Stomach (tissue), 4 donors: Measurements from ENCODE around the gene TERF2IP.

Experiments
- CTCF ChIP-seq, 7 experiments: fragments of 450-650 bp in 4 of 7; fragments of 200-600 bp in 3 of 7; sonication (generic) in 3 of 7; IDR thresholded peaks; one replicate each; pipeline ENCODE4 v1.5.1; 2016 to 2019; ENCODE audit warnings: antibody characterized with exemption in 7 of 7, control low read depth in 2 of 7, mild to moderate bottlenecking in 1 of 7
- EP300 ChIP-seq: sonication (generic); formaldehyde crosslinking; IDR thresholded peaks from one replicate; pipeline ENCODE4 v1.6.1; 2017; ENCODE audit warnings: antibody characterized with exemption
- POLR2A ChIP-seq, 4 donors: fragments of 450-650 bp; IDR thresholded peaks; one replicate each; pipeline ENCODE4 v1.6.1; 2016; ENCODE audit warnings: antibody characterized with exemption in 4 of 4, control low read depth in 2 of 4, mild to moderate bottlenecking in 1 of 4, moderate library complexity in 1 of 4
- POLR2AphosphoS5 ChIP-seq, 3 donors: sonication (generic); formaldehyde crosslinking; IDR thresholded peaks; one replicate each; pipeline ENCODE4 v1.6.1; 2016; ENCODE audit warnings: antibody characterized with exemption in 3 of 3

GRCh38 chr16:75630052-75630451, 17.5 kb upstream of the TERF2IP start:
- TF ChIP-seq CTCF (IDR thresholded peaks at IDR 0.05) (no peak), POLR2AphosphoS5 (IDR thresholded peaks at IDR 0.05) (no peak), EP300 (no peak), POLR2A (IDR thresholded peaks at IDR 0.05) (no peak)
